RWPE2 (cell line): ENCODE measurements around the gene AIRE.

Experiments used
- ATAC-seq: fragments of 200-7000 bp; cut with Tn5 transposase; 3 replicates; pipeline ENCODE4 v1.9.1; 2021; ENCODE audit warnings: low read depth
- DNase-seq: peaks from one replicate; pipeline ENCODE4 v3.0.0-alpha.2; 2020; ENCODE audit warnings: low spot score
- H3K27ac ChIP-seq: fragments of 450-650 bp; 2 replicates; pipeline ENCODE4 v1.5.1; 2017; ENCODE audit warnings: mild to moderate bottlenecking; ENCODE audit not compliant: poor library complexity, severe bottlenecking
- H3K27me3 ChIP-seq: fragments of 250-450 bp; sonication (Bioruptor Pico); 2 replicates; pipeline ENCODE4 v1.5.1; 2021; ENCODE audit warnings: mild to moderate bottlenecking, moderate library complexity; ENCODE audit not compliant: insufficient read depth, poor library complexity, severe bottlenecking
- H3K36me3 ChIP-seq: fragments of 250-450 bp; sonication (Bioruptor Pico); 2 replicates; pipeline ENCODE4 v1.5.1; 2020; ENCODE audit warnings: low read depth, mild to moderate bottlenecking, moderate library complexity
- H3K4me1 ChIP-seq: fragments of 250-450 bp; sonication (Bioruptor Pico); 2 replicates; pipeline ENCODE4 v1.5.1; 2021; ENCODE audit warnings: mild to moderate bottlenecking, moderate library complexity; ENCODE audit not compliant: insufficient read depth, poor library complexity, severe bottlenecking
- H3K4me3 ChIP-seq: fragments of 250-450 bp; sonication (Bioruptor Pico); 2 replicates; pipeline ENCODE4 v1.5.1; 2021; ENCODE audit warnings: mild to moderate bottlenecking, moderate library complexity; ENCODE audit not compliant: severe bottlenecking
- H3K9me3 ChIP-seq: fragments of 250-450 bp; sonication (Bioruptor Pico); 2 replicates; pipeline ENCODE4 v1.5.1; 2021; ENCODE audit warnings: mild to moderate bottlenecking, moderate library complexity; ENCODE audit not compliant: severe bottlenecking
- TF ChIP-seq, protein P1 (sequence below): fragments of 450-650 bp; IDR thresholded peaks from one replicate; pipeline ENCODE4 v1.5.1; 2017; ENCODE audit warnings: mild to moderate bottlenecking, moderate library complexity; ENCODE audit not compliant: poor library complexity, severe bottlenecking

The AIRE gene

DNA sequence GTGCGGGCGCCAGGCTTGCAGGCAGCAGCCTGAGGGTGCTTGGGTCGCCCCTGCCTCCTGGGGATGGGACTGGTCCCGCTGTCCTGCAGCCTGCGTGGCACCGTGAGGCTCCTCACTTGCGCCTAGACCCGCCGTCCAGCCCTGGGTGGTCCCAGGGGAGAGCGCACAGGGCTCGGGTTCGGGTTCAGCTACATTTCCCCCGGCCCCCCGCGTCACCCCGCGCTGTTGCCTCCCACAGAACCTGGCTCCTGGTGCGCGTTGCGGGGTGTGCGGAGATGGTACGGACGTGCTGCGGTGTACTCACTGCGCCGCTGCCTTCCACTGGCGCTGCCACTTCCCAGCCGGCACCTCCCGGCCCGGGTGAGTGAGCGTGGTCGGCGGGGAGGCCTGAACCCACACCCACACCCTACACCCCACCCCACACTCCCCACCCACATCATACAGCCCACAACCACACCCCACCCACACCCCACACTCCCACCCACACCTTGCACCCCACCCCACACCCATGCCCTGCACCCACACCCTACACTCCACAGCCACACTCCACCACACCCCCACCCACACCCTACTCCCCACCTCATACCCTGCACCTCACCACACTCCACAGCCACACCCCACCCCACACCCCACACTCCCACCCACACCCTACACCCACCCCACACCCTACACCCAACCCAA, 8.0 kb downstream of the AIRE start:
- no peaks in the 10 kb centered on the region for H3K9me3 ChIP-seq
- H3K4me3 ChIP-seq = no peak overlapping the region
- H3K27ac ChIP-seq = no peak overlapping the region
- H3K4me1 ChIP-seq = no peaks in the 10 kb centered on the region
- no peaks in the 10 kb centered on the region for H3K36me3 ChIP-seq
- no peak for ATAC-seq
- no peak for DNase-seq
- H3K27me3 ChIP-seq = no peaks in the 10 kb centered on the region
- TF ChIP-seq, protein P1, sequence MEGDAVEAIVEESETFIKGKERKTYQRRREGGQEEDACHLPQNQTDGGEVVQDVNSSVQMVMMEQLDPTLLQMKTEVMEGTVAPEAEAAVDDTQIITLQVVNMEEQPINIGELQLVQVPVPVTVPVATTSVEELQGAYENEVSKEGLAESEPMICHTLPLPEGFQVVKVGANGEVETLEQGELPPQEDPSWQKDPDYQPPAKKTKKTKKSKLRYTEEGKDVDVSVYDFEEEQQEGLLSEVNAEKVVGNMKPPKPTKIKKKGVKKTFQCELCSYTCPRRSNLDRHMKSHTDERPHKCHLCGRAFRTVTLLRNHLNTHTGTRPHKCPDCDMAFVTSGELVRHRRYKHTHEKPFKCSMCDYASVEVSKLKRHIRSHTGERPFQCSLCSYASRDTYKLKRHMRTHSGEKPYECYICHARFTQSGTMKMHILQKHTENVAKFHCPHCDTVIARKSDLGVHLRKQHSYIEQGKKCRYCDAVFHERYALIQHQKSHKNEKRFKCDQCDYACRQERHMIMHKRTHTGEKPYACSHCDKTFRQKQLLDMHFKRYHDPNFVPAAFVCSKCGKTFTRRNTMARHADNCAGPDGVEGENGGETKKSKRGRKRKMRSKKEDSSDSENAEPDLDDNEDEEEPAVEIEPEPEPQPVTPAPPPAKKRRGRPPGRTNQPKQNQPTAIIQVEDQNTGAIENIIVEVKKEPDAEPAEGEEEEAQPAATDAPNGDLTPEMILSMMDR = no peak

DNA sequence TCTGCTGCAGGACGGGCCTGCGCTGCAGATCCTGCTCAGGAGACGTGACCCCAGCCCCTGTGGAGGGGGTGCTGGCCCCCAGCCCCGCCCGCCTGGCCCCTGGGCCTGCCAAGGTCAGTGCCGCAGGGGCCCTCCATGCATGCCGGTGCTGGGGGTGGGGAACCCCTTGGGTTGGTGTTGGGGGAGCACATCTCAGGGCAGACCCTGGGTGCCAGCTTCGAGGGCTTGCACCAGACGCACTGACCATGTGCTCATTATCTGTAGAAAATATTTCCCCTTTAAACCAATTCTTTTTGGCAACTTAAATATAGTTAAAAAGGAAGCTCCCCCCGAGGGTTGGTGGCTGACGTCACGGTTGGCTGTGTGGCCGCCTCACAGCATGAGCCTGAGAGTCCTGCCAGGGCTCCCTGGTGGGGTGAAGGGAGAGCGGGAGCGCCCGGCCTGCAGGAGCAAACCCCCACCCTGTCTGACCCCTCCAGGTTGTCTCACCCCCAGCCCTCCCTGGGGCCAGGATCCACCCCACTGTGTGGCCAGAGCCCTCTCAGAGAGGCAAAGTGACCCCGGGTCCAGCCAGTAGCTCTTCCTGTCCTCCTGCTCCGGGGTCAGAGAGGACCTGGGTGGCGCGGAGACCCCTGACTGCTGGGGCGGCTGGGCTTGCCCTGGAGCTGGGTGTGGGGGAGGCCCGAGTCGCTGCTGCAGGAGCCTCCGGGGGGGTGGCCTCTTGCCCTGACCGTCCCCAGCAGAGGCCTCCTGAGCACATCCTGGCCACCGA, 8.9 kb downstream of the AIRE start:
- H3K4me3 ChIP-seq = no peak overlapping the region
- peaks cover 3% of the 10 kb centered on the region for H3K4me1 ChIP-seq
- H3K27me3 ChIP-seq = no peaks in the 10 kb centered on the region
- DNase-seq = no peak
- TF ChIP-seq, protein P1 = no peak
- H3K36me3 ChIP-seq = no peaks in the 10 kb centered on the region
- ATAC-seq = no peak
- no peak overlapping the region for H3K27ac ChIP-seq
- no peaks in the 10 kb centered on the region for H3K9me3 ChIP-seq

DNA sequence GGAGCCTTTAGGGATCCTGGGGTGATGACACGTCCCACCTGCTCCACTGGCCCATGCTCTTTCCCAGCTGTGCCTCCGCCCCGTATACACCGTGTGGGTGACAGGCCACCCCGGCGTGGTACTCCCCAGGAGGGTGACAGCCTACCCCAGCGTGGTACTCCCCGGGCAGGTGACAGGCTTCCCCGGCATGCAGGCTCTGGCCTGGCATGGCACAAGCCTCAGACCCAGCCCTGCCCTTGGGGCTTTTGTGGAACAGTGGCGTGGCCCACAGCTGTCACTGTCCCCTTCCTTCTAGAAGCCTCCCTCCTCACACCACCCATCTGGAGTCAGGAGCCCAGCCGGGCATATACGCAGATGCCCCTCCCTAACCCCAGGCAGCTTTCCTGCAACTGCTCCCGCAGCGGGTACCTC, 9.5 kb downstream of the AIRE start:
- DNase-seq (no peak), ATAC-seq (no peak)
- Histone ChIP-seq H3K9me3 (no peaks in the 10 kb centered on the region), H3K4me1 (peaks cover 3% of the 10 kb centered on the region), H3K27ac (no peak overlapping the region), H3K4me3 (no peak overlapping the region), H3K27me3 (no peaks in the 10 kb centered on the region), H3K36me3 (no peaks in the 10 kb centered on the region)
- TF ChIP-seq, protein P1 = no peak

DNA sequence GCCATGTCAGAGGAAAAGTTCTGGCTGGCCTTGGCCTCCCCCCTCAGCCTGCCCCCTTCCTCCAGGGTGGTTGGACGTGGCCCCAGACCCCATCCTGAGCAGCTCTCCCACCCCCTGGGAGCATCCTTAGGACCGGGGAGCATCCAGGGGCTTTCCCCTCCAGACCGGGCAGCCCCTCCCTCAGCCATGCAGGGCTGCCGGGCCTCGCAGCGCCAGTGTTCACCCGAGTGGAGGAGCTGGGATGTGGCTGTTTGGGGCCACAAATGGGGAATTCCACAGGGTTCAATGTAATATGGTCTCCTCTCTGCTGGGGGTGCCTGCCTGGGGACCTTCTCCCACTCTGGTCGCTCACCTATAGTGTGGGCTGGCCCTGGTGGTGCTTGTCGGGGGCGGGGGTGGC, 10.0 kb downstream of the AIRE start:
- H3K27ac ChIP-seq = no peak overlapping the region
- ATAC-seq = no peak

More for the DNA sequence above, 10.0 kb downstream of the AIRE start:
- Histone ChIP-seq H3K9me3 (no peaks in the 10 kb centered on the region), H3K4me1 (peaks cover 3% of the 10 kb centered on the region), H3K36me3 (no peaks in the 10 kb centered on the region), H3K27me3 (no peaks in the 10 kb centered on the region), H3K4me3 (no peak overlapping the region)
- TF ChIP-seq, protein P1 = no peak
- DNase-seq = no peak
